Measurements from ENCODE around the gene FAHD2A.
A peak's percentile ranks its signal among the peaks of the same experiment; 100 is the strongest.
"Not testable (repeated sequence)": the region's sequence is repeated elsewhere in the genome, so short reads cannot be mapped to it uniquely, and the experiment has no call there.

The FAHD2A gene

GRCh38 chr2:95376311-95377215 lies 25.9 kb upstream of the FAHD2A start:
- no peak for DNase-seq

- DNase-seq, result no peak
Observed at GRCh38 chr2:95377216-95378123, 25.0 kb upstream of the FAHD2A start.

GRCh38 chr2:95378281-95378680 lies 24.2 kb upstream of the FAHD2A start:
- not testable (repeated sequence) for DNase-seq

GRCh38 chr2:95379371-95379831 lies 23.1 kb upstream of the FAHD2A start:
- no peak for DNase-seq

- DNase-seq, result no peak
Observed at GRCh38 chr2:95380280-95380679, 22.2 kb upstream of the FAHD2A start.

- no peak for DNase-seq
Observed at GRCh38 chr2:95380731-95381130, 21.8 kb upstream of the FAHD2A start.

- no peak for DNase-seq
Observed at GRCh38 chr2:95381212-95382191, 21.0 kb upstream of the FAHD2A start.

- no peak for DNase-seq
Observed at GRCh38 chr2:95382192-95382591, 20.3 kb upstream of the FAHD2A start.

GRCh38 chr2:95382686-95383634 lies 19.5 kb upstream of the FAHD2A start:
- DNase-seq, result no peak

GRCh38 chr2:95383635-95384027 lies 18.9 kb upstream of the FAHD2A start:
- DNase-seq, result no peak

GRCh38 chr2:95384854-95385569 lies 17.5 kb upstream of the FAHD2A start:
- DNase-seq, result no peak

GRCh38 chr2:95385570-95385984 lies 16.9 kb upstream of the FAHD2A start:
- DNase-seq, result no peak

- DNase-seq, result no peak
Observed at GRCh38 chr2:95386031-95386430, 16.5 kb upstream of the FAHD2A start.

- no peak for DNase-seq
Observed at GRCh38 chr2:95387358-95387757, 15.2 kb upstream of the FAHD2A start.

- no peak for DNase-seq
Observed at GRCh38 chr2:95388091-95388692, 14.3 kb upstream of the FAHD2A start.

GRCh38 chr2:95388856-95389244 lies 13.7 kb upstream of the FAHD2A start:
- DNase-seq, result no peak

- DNase-seq, result peak; percentile 11 to 17
Observed at GRCh38 chr2:95389245-95390119, 13.0 kb upstream of the FAHD2A start.

- DNase-seq, result no peak
Observed at GRCh38 chr2:95390272-95390880, 12.1 kb upstream of the FAHD2A start.

All from CD4-positive, alpha-beta T cell treated with Interleukin-1 beta for 1 hour (primary cell).